Kidney epithelial cell (primary cell): ENCODE data around the gene MUSTN1. TPM values are rescaled to one million over a fixed set of nuclear protein-coding genes. Genes with fewer than 3 reads are reported as not detected.

Experiments
- DNase-seq: peaks from one replicate; pipeline ENCODE4 v3.0.0-alpha.2; 2010; ENCODE audit warnings: low read depth
- H3K27me3 ChIP-seq: 2 replicates; pipeline ENCODE4 v1.6.0; 2011; ENCODE audit warnings: low read length; ENCODE audit not compliant: control insufficient read depth, insufficient read depth
- H3K36me3 ChIP-seq: 2 replicates; pipeline ENCODE4 v1.5.1; 2011; ENCODE audit warnings: low read length; ENCODE audit not compliant: control insufficient read depth, insufficient read depth
- H3K4me3 ChIP-seq: 2 replicates; pipeline ENCODE4 v1.5.1; 2011; ENCODE audit warnings: low read depth, mild to moderate bottlenecking, control low read depth, low read length
- total RNA-seq: library from RNA; depleted of rRNA; stranded (reverse); fragments of >200 nt; gene quantifications from 2 replicates; pipeline ENCODE4 v1.2.3, GENCODE V29; 2015
- TF ChIP-seq, protein P1 (sequence below): IDR thresholded peaks from 2 replicates; pipeline ENCODE4 v1.5.1; 2011; ENCODE audit warnings: mild to moderate bottlenecking, moderate library complexity, low read length, control low read depth, inconsistent platforms; ENCODE audit not compliant: insufficient read depth, poor library complexity, severe bottlenecking

MUSTN1 gene
- total RNA-seq, 1 donor from 2014 or later = not detected

DNA sequence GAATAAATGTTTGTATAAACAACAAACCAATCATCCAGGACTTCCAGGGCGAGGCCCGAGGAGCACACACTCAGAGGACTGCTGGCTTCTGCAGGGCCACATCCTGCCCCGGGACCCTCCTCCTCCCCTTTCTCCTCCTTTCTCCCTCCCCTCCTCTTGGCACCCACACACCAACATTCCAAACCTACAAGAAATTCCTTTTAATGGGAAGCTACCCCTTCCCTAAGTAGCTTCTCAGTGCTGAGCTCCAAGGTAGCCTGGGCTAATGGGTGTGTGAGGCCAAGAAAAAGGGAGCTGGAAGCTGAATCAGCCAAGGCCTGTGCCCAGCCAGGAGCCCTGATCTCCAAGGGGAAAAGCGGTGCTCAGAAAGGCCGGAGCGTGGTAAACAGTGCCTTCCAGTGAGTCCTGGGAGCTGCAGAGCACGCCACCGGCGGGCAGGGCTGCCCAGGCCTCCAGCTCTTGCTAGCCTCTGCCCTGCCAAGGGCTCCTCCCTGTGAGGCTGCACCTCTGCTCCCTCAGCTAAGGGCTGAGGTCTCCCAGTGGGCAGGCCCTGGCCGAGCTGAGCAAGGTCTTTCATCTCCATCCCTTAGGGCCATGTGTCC is 36.3 kb downstream of the MUSTN1 start:
- no peak for DNase-seq
- TF ChIP-seq, protein P1, sequence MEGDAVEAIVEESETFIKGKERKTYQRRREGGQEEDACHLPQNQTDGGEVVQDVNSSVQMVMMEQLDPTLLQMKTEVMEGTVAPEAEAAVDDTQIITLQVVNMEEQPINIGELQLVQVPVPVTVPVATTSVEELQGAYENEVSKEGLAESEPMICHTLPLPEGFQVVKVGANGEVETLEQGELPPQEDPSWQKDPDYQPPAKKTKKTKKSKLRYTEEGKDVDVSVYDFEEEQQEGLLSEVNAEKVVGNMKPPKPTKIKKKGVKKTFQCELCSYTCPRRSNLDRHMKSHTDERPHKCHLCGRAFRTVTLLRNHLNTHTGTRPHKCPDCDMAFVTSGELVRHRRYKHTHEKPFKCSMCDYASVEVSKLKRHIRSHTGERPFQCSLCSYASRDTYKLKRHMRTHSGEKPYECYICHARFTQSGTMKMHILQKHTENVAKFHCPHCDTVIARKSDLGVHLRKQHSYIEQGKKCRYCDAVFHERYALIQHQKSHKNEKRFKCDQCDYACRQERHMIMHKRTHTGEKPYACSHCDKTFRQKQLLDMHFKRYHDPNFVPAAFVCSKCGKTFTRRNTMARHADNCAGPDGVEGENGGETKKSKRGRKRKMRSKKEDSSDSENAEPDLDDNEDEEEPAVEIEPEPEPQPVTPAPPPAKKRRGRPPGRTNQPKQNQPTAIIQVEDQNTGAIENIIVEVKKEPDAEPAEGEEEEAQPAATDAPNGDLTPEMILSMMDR = no peak
- H3K27me3 ChIP-seq = no peaks in the 10 kb centered on the region
- no peaks in the 10 kb centered on the region for H3K36me3 ChIP-seq
- no peak overlapping the region for H3K4me3 ChIP-seq

DNA sequence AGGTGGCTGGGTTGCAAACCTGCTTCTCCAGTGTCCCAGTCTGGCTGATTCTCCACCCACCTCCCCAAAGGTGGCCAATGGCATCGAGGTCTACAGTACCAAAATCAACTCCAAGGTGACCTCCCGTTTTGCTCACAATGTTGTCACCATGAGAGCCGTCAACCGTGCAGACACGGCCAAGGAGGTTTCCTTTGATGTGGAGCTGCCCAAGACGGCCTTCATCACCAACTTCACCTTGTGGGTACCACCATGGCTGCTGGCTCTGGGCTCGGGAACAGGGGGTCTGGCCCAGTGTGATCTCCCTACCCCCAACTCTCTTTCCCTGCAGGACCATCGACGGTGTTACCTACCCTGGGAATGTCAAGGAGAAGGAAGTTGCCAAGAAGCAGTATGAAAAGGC is 38.4 kb downstream of the MUSTN1 start:
- TF ChIP-seq, protein P1 = no peak

DNA sequence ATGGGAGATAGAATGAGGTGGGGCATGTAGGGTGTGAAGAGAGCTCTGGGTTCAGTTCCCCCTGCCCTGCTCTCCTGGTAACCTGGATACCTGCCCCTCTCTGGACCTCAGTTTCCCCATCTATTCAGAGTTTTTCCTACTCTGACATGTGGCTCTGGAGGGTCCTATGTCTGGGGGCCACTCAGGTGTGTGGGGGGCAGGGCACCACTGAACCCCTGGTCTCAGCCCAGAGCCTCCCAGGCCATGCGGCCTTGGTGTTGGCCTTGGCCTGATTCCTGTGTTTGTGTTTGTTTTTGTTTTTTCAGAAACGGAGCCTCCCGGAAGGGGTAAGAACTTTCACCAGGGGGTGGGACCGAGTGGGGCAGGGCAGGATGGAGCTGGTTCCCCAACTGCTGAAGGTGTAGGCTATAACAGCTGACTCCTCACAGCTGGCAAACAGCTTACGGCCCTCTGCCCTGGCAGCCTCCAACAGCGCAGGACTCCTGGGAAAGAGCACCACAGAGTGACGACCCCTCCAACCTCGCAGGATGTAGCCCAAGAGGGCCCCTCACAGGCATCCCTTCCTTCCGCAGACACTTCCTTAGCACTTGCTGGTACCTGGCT is 39.4 kb downstream of the MUSTN1 start:
- no peak for DNase-seq
- no peaks in the 10 kb centered on the region for H3K27me3 ChIP-seq
- TF ChIP-seq, protein P1 = no peak

More for the DNA sequence above, 38.4 kb downstream of the MUSTN1 start:
- no peaks in the 10 kb centered on the region for H3K27me3 ChIP-seq
- no peak for DNase-seq
- no peak overlapping the region for H3K4me3 ChIP-seq
- H3K36me3 ChIP-seq = no peaks in the 10 kb centered on the region

DNA sequence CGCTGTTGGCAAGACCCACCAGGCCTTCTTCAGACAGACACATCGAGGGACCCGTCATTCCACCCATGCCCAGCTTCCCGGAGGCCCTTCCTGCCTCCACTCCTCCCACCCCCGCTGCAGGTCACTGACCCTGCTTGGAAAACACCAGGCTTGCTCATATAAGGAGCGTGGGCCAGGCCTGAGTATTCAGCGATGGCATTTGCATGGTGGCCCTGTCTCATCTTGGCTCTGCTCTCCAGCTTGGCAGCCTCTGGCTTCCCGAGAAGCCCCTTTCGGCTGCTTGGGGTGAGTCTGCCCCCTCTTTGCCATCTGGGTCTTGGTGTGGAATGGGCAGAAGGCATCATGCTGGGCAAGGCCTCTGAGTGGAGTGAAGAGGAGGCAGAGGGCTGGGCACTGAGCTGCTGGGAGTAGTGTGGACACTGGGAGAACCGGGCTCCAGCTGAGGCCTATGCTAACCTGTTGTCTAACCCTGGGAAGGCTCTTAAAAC is 40.2 kb downstream of the MUSTN1 start, which contains the start of gene ITIH3:
Gene ITIH3, plus strand, starts transcription at position 185 of the 488 bp plus-strand sequence. Its CDS starts 8 bp downstream, at position 193.
- Histone ChIP-seq H3K27me3 (no peaks in the 10 kb centered on the region), H3K36me3 (no peaks in the 10 kb centered on the region), H3K4me3 (no peak within 1 kb of the TSS)
- DNase-seq = no peak
- TF ChIP-seq, protein P1 = no peak

More for the DNA sequence above, 39.4 kb downstream of the MUSTN1 start:
- Histone ChIP-seq H3K4me3 (no peak overlapping the region), H3K36me3 (no peaks in the 10 kb centered on the region)

DNA sequence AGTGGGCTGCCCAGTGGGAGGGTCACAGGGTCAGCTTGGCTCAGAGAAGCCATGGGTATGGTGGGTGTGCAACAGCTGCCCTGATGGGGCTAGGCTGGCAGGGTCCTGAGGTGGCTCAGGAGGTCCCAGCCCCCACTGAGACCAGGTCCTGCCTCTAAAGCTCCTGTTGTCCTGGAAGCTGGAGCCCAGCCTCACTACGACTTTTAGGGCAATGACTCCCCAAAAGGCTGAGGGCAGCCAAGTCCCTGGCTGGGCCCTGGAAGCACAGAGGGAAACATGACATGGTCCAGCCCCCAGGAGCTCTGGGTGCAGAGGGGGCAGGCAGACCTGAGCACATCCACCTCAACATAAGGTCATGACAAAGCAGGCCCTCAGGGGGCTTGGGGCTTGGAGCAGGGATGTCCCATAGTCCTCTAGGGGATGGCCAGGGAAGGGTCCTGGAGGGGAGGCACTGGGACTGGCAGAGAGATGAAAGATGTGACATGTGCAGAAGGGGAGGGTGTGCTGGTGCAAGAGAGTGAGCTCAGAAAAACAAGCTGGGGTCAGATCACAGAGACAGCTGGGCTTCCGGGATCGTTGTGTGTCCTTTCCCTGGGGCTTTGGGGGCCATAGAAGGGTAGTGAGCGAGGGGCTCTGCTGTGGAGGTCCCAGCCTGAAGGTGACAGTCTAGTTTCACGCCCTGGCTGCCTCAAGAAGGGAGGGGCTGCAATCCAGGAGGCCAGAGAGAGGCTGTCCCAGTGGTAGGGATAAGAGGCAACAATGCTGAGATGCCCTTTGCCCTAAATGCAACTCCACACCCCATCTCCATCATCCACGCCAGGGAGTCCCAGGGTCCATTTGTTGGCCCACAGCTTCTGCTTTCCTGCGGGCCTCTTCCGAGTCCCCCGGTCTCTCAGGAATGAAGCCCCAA is 40.9 kb downstream of the MUSTN1 start:
- DNase-seq = no peak
- TF ChIP-seq, protein P1 = no peak
- no peak overlapping the region for H3K4me3 ChIP-seq
- no peaks in the 10 kb centered on the region for H3K27me3 ChIP-seq
- no peaks in the 10 kb centered on the region for H3K36me3 ChIP-seq
